ENCODE measurements around the gene EGFL8.
A peak's percentile ranks its signal among the peaks of the same experiment; 100 is the strongest.

GRCh38 chr6:32129297-32130088, 34.9 kb upstream of the EGFL8 start:
- no peak for TF ChIP-seq EP300 (IDR thresholded peaks at IDR 0.05; ENCODE audit: low read depth)
- TF ChIP-seq CTCF (IDR thresholded peaks at IDR 0.05) = peak in 1 of 5 experiments; percentile 9
- no peak for TF ChIP-seq POLR2AphosphoS5 (IDR thresholded peaks at IDR 0.05)
